Measurements from ENCODE around the gene AOC1.

The AOC1 gene, protein sequence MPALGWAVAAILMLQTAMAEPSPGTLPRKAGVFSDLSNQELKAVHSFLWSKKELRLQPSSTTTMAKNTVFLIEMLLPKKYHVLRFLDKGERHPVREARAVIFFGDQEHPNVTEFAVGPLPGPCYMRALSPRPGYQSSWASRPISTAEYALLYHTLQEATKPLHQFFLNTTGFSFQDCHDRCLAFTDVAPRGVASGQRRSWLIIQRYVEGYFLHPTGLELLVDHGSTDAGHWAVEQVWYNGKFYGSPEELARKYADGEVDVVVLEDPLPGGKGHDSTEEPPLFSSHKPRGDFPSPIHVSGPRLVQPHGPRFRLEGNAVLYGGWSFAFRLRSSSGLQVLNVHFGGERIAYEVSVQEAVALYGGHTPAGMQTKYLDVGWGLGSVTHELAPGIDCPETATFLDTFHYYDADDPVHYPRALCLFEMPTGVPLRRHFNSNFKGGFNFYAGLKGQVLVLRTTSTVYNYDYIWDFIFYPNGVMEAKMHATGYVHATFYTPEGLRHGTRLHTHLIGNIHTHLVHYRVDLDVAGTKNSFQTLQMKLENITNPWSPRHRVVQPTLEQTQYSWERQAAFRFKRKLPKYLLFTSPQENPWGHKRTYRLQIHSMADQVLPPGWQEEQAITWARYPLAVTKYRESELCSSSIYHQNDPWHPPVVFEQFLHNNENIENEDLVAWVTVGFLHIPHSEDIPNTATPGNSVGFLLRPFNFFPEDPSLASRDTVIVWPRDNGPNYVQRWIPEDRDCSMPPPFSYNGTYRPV

DNA sequence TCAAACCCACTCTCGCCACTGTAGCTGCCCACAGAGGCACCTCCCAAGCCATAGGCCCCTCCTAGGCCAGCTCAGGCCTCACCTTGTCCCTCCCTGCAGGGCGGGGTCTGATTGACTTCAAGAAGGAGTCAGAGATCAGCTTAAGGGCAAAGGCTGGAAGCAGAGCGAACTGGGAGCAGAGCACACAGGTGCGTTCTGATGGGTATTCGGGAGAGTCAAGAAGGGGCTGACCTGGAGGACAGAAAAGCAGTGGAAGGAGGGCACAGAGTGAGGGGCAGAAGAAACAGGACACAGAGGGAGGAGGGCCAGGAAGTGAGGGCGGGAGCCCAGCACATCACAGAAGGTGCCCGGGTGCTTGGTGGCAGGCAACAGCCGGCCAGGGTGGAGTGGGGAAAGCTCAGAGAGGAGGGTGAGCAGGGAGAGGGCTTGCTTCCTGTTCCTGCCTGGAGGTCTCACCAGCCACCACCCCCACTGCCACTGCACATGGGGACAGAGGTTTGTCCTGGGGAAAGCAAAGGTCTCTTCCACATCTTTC, at the start of gene AOC1:
Gene AOC1, plus strand, starts transcription at position 147 of the 535 bp plus-strand sequence. CDS start 3,954 bp downstream, outside the sequence.
- no peak for DNase-seq
- no peak within 1 kb of the TSS for H3K4me3 ChIP-seq
- H3K9me3 ChIP-seq: no peaks in the 10 kb centered on the region
- intact Hi-C loops (cut with DNase I; ENCODE audit: low total_unique reads): no loop called here
- H3K36me3 ChIP-seq: no peaks in the 10 kb centered on the region
- no peaks in the 10 kb centered on the region for H3K4me1 ChIP-seq
- H3K27ac ChIP-seq: no peak within 1 kb of the TSS
- peaks cover 0 to 33% of the 10 kb centered on the region in 2 donors for H3K27me3 ChIP-seq
- TF ChIP-seq, protein P1, sequence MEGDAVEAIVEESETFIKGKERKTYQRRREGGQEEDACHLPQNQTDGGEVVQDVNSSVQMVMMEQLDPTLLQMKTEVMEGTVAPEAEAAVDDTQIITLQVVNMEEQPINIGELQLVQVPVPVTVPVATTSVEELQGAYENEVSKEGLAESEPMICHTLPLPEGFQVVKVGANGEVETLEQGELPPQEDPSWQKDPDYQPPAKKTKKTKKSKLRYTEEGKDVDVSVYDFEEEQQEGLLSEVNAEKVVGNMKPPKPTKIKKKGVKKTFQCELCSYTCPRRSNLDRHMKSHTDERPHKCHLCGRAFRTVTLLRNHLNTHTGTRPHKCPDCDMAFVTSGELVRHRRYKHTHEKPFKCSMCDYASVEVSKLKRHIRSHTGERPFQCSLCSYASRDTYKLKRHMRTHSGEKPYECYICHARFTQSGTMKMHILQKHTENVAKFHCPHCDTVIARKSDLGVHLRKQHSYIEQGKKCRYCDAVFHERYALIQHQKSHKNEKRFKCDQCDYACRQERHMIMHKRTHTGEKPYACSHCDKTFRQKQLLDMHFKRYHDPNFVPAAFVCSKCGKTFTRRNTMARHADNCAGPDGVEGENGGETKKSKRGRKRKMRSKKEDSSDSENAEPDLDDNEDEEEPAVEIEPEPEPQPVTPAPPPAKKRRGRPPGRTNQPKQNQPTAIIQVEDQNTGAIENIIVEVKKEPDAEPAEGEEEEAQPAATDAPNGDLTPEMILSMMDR (IDR thresholded peaks at IDR 0.05): no peak

GRCh38 chr7:150803161-150803860, 49.0 kb upstream of the AOC1 start:
- intact Hi-C loops (cut with DNase I; ENCODE audit: low total_unique reads): no loop called here
- TF ChIP-seq, protein P1 (IDR thresholded peaks at IDR 0.05): no peak
- Histone ChIP-seq H3K27me3 (peaks cover 0 to 37% of the 10 kb centered on the region in 2 donors), H3K4me3 (no peak overlapping the region), H3K27ac (no peak overlapping the region), H3K9me3 (peaks cover 0 to 13% (median 11%) of the 10 kb centered on the region in 3 donors), H3K36me3 (peaks cover 0 to 4% (median 0%) of the 10 kb centered on the region in 3 donors), H3K4me1 (peaks cover 0 to 19% (median 4%) of the 10 kb centered on the region in 4 donors)
- DNase-seq: no peak

DNA sequence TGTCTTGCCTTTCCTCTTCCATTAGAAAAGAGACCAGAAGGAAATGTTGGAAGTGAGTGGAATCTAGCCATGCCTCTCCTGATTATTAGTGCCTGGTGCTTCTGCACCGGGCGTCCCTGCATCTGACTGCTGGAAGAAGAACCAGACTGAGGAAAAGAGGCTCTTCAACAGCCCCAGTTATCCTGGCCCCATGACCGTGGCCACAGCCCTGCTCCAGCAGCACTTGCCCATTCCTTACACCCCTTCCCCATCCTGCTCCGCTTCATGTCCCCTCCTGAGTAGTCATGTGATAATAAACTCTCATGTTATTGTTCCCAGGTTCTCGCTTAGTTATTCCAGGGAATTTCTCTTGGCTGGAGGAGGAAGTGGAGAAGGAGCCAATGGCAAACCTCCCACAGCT, 47.5 kb upstream of the AOC1 start:
- H3K27me3 ChIP-seq: peaks cover 0 to 35% of the 10 kb centered on the region in 2 donors

GRCh38 chr7:150805864-150806263, 46.5 kb upstream of the AOC1 start:
- peaks cover 0 to 7% (median under 1%) of the 10 kb centered on the region in 4 donors for H3K4me1 ChIP-seq
- no peak overlapping the region for H3K4me3 ChIP-seq
- no peak overlapping the region for H3K27ac ChIP-seq
- intact Hi-C loops (cut with DNase I; ENCODE audit: low total_unique reads): no loop called here
- TF ChIP-seq, protein P1 (IDR thresholded peaks at IDR 0.05): no peak
- peaks cover 0 to 4% (median 0%) of the 10 kb centered on the region in 3 donors for H3K36me3 ChIP-seq
- peaks cover 0 to 13% (median 11%) of the 10 kb centered on the region in 3 donors for H3K9me3 ChIP-seq
- no peak for DNase-seq
- H3K27me3 ChIP-seq: peaks cover 0 to 24% of the 10 kb centered on the region in 2 donors

More for the DNA sequence above, 47.5 kb upstream of the AOC1 start:
- TF ChIP-seq, protein P1 (IDR thresholded peaks at IDR 0.05): no peak
- H3K27ac ChIP-seq: no peak overlapping the region
- peaks cover 0 to 17% (median 4%) of the 10 kb centered on the region in 4 donors for H3K4me1 ChIP-seq
- H3K9me3 ChIP-seq: peaks cover 0 to 13% (median 11%) of the 10 kb centered on the region in 3 donors
- no peak for DNase-seq
- intact Hi-C loops (cut with DNase I; ENCODE audit: low total_unique reads): no loop called here
- no peak overlapping the region for H3K4me3 ChIP-seq
- H3K36me3 ChIP-seq: peaks cover 0 to 4% (median 0%) of the 10 kb centered on the region in 3 donors

DNA sequence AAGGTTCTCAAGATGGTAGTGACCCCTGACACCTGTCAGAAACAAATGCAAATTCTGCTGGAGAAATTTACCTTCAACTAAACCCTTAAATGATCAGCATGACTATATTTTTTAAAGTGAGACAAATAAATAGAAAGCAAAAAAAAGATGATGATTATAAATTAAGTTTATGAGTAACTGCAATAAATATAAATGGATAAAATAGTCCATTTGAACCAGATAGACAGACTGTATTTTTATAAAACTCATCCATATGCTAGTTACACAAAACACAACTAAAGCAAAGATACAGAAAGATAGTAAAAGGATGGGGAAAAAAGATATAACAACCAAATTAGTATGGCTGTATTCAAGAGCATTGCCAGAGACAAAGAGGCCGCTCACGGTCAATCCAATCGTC, 45.9 kb upstream of the AOC1 start:
- Histone ChIP-seq H3K27me3 (peaks cover 0 to 18% of the 10 kb centered on the region in 2 donors), H3K36me3 (peaks cover 0 to 4% (median 0%) of the 10 kb centered on the region in 3 donors), H3K27ac (no peak overlapping the region), H3K4me3 (no peak overlapping the region), H3K9me3 (peaks cover 0 to 13% (median 11%) of the 10 kb centered on the region in 3 donors), H3K4me1 (peaks cover 0 to 1% (median 0%) of the 10 kb centered on the region in 4 donors)
- intact Hi-C loops (cut with DNase I; ENCODE audit: low total_unique reads): no loop called here
- TF ChIP-seq, protein P1 (IDR thresholded peaks at IDR 0.05): no peak
- DNase-seq: no peak
